ENCODE results near the gene PDE4A. TPM values are rescaled to one million over a fixed set of nuclear protein-coding genes. Genes with fewer than 3 reads are reported as not detected.

Gene PDE4A
- total and polyA plus RNA-seq, 7 experiments from 2014 or later: 0.47 to 51.8 (median 2.0) TPM

DNA sequence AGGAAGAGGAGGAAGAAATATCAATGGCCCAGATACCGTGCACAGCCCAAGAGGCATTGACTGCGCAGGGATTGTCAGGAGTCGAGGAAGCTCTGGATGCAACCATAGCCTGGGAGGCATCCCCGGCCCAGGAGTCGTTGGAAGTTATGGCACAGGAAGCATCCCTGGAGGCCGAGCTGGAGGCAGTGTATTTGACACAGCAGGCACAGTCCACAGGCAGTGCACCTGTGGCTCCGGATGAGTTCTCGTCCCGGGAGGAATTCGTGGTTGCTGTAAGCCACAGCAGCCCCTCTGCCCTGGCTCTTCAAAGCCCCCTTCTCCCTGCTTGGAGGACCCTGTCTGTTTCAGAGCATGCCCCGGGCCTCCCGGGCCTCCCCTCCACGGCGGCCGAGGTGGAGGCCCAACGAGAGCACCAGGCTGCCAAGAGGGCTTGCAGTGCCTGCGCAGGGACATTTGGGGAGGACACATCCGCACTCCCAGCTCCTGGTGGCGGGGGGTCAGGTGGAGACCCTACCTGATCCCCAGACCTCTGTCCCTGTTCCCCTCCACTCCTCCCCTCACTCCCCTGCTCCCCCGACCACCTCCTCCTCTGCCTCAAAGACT, 46.9 kb downstream of the PDE4A start:
- H3K4me1 Mint-ChIP-seq: peaks cover 0 to 5% (median 1%) of the 10 kb centered on the region in 7 donors
- H3K9me3 Mint-ChIP-seq: no peaks in the 10 kb centered on the region
- ChIA-PET CTCF (no interaction called here), POLR2A (interaction anchor here (0.6 kb wide), 1 partner anchor 13 kb away, joined by 3 read pairs; no protein-coding TSS in a partner anchor)
- Histone ChIP-seq H3K9me3 (ENCODE audit: control insufficient read depth in 2 of 3, low read length in 3 of 3) (no peaks in the 10 kb centered on the region), H3K4me3 (ENCODE audit: low read length) (no peak overlapping the region), H3K27me3 (ENCODE audit: control insufficient read depth in 2 of 2, insufficient read depth in 2 of 2, low read length in 2 of 2) (no peaks in the 10 kb centered on the region), H3K4me1 (ENCODE audit: control insufficient read depth in 2 of 2, insufficient read depth in 2 of 2, low read length in 2 of 2) (no peaks in the 10 kb centered on the region), H3K27ac (ENCODE audit: low read depth, low read length) (no peak overlapping the region), H3K36me3 (ENCODE audit: control insufficient read depth in 2 of 3, insufficient read depth in 3 of 3, low read length in 3 of 3) (no peaks in the 10 kb centered on the region)
- peaks cover 0 to 7% (median 0%) of the 10 kb centered on the region in 5 donors for H3K27me3 Mint-ChIP-seq
- ATAC-seq (no peak), DNase-seq (no peak)
- intact Hi-C loops (cut with micrococcal nuclease): no loop called here
- no peak overlapping the region for H3K4me3 Mint-ChIP-seq
- no peak overlapping the region for H3K27ac Mint-ChIP-seq
- peaks cover 0 to 21% (median 0%) of the 10 kb centered on the region in 5 donors for H3K36me3 Mint-ChIP-seq

DNA sequence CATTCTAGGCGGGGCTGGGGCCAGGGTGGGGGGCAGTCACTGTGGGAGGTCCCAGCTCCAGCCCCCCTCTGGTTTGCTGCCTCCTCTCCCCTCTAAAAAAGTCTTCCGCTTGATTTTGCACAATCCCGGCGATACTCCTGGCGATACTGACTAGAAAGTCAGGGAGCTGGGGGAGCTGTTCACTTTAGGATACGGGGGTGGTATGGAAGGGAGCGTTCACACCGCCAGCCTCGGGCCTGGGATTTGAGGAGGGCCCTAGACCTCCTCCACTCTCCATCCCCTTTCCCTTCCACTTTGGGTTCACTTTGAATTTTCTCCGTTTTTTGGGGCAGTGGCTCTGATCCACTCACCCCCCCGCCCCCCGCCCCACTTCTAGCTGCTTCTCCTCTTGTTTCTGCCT, 47.8 kb downstream of the PDE4A start:
- H3K27me3 Mint-ChIP-seq: peaks cover 0 to 7% (median 0%) of the 10 kb centered on the region in 5 donors
- no peaks in the 10 kb centered on the region for H3K9me3 Mint-ChIP-seq
- no peak for ATAC-seq
- intact Hi-C loops (cut with micrococcal nuclease): no loop called here
- ChIA-PET CTCF (no interaction called here), POLR2A (interaction anchor here (0.6 kb wide), 1 partner anchor 12 kb away, joined by 3 read pairs; no protein-coding TSS in a partner anchor)
- no peak overlapping the region for H3K4me3 Mint-ChIP-seq
- Histone ChIP-seq H3K4me3 (ENCODE audit: low read length) (no peak overlapping the region), H3K27me3 (ENCODE audit: control insufficient read depth in 2 of 2, insufficient read depth in 2 of 2, low read length in 2 of 2) (no peaks in the 10 kb centered on the region), H3K4me1 (ENCODE audit: control insufficient read depth in 2 of 2, insufficient read depth in 2 of 2, low read length in 2 of 2) (no peaks in the 10 kb centered on the region), H3K9me3 (ENCODE audit: control insufficient read depth in 2 of 3, low read length in 3 of 3) (no peaks in the 10 kb centered on the region), H3K36me3 (ENCODE audit: control insufficient read depth in 2 of 3, insufficient read depth in 3 of 3, low read length in 3 of 3) (no peaks in the 10 kb centered on the region), H3K27ac (ENCODE audit: low read depth, low read length) (no peak overlapping the region)
- no peak for DNase-seq
- peaks cover 0 to 3% (median 0%) of the 10 kb centered on the region in 7 donors for H3K4me1 Mint-ChIP-seq
- peaks cover 0 to 16% (median 0%) of the 10 kb centered on the region in 5 donors for H3K36me3 Mint-ChIP-seq
- H3K27ac Mint-ChIP-seq: no peak overlapping the region

DNA sequence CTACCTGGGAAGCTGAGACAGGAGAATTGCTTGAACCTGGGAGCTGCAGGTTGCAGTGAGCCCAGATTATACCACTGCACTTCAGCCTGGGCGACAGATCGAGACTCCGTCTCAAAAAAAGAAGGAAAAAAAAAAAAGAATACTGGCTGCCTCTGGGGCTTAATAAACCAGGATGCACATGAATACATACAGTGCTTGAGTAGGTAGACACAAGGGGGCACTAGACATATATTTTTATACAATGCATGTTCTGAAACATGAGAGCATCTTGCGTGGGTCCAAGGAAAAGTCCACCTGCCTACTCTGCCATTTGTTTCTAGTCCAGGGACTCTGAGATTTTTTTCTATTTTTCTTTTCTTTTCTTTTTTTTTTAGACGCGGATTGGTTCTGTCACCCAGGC, 51.6 kb downstream of the PDE4A start:
- ChIA-PET POLR2A (no interaction called here), CTCF (no interaction called here)
- intact Hi-C loops (cut with micrococcal nuclease): loop anchor here in 1 of 2 donors (10.0 kb wide), 1 partner anchor 223 kb away; no protein-coding TSS in a partner anchor
- Mint-ChIP-seq H3K36me3 (peaks cover 0 to 3% (median 0%) of the 10 kb centered on the region in 5 donors), H3K4me3 (no peak overlapping the region), H3K4me1 (peaks cover 0 to 10% (median 2%) of the 10 kb centered on the region in 7 donors), H3K9me3 (peaks cover 0 to 2% (median 0%) of the 10 kb centered on the region in 11 donors), H3K27me3 (peaks cover 0 to 7% (median 0%) of the 10 kb centered on the region in 5 donors), H3K27ac (no peak overlapping the region)
- peak; percentile 62 for ATAC-seq
- DNase-seq: peak in 3 of 9 donors; percentile 18 to 28 (median 25)
- Histone ChIP-seq H3K9me3 (ENCODE audit: control insufficient read depth in 2 of 3, low read length in 3 of 3) (no peaks in the 10 kb centered on the region), H3K27me3 (ENCODE audit: control insufficient read depth in 2 of 2, insufficient read depth in 2 of 2, low read length in 2 of 2) (no peaks in the 10 kb centered on the region), H3K4me3 (ENCODE audit: low read length) (no peak overlapping the region), H3K36me3 (ENCODE audit: control insufficient read depth in 2 of 3, insufficient read depth in 3 of 3, low read length in 3 of 3) (no peaks in the 10 kb centered on the region), H3K27ac (ENCODE audit: low read depth, low read length) (no peak overlapping the region), H3K4me1 (ENCODE audit: control insufficient read depth in 2 of 2, insufficient read depth in 2 of 2, low read length in 2 of 2) (no peaks in the 10 kb centered on the region)

DNA sequence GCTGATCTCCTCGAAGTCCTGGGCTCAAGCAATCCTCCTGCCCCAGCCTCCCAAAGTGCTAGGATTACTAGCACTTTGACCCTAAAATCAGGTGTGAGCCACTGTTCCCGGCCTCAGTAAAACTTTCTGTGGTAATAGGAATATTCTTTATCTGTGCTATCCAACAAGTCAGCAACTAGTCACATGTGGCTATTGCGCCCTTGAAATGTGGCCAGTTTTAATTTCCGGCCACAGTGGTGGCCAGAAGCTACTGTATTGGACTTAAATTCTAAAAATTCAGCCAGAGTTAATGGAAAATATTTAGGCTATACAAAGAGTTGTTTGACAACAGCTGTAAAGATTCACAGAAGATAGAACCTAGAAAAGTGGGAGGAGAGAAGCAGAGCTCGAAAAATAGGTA, 52.9 kb downstream of the PDE4A start:
- intact Hi-C loops (cut with micrococcal nuclease): loop anchor here in 1 of 2 donors (10.0 kb wide), 1 partner anchor 222 kb away; no protein-coding TSS in a partner anchor
- peaks cover 0 to 2% (median 0%) of the 10 kb centered on the region in 11 donors for H3K9me3 Mint-ChIP-seq
- CTCF ChIA-PET: no interaction called here
- Histone ChIP-seq H3K4me1 (ENCODE audit: control insufficient read depth in 2 of 2, insufficient read depth in 2 of 2, low read length in 2 of 2) (peaks cover 0 to under 1% of the 10 kb centered on the region in 2 donors), H3K4me3 (ENCODE audit: low read length) (no peak overlapping the region), H3K9me3 (ENCODE audit: control insufficient read depth in 2 of 3, low read length in 3 of 3) (no peaks in the 10 kb centered on the region), H3K36me3 (ENCODE audit: control insufficient read depth in 2 of 3, insufficient read depth in 3 of 3, low read length in 3 of 3) (no peaks in the 10 kb centered on the region), H3K27ac (ENCODE audit: low read depth, low read length) (no peak overlapping the region), H3K27me3 (ENCODE audit: control insufficient read depth in 2 of 2, insufficient read depth in 2 of 2, low read length in 2 of 2) (no peaks in the 10 kb centered on the region)
- no peak for ATAC-seq
- no peak overlapping the region for H3K27ac Mint-ChIP-seq
- POLR2A ChIA-PET: no interaction called here
- no peak overlapping the region for H3K4me3 Mint-ChIP-seq
- H3K27me3 Mint-ChIP-seq: peaks cover 0 to 7% (median 0%) of the 10 kb centered on the region in 5 donors
- H3K36me3 Mint-ChIP-seq: peaks cover 0 to 2% (median 0%) of the 10 kb centered on the region in 5 donors
- no peak for DNase-seq
- H3K4me1 Mint-ChIP-seq: peaks cover 0 to 15% (median 2%) of the 10 kb centered on the region in 7 donors

DNA sequence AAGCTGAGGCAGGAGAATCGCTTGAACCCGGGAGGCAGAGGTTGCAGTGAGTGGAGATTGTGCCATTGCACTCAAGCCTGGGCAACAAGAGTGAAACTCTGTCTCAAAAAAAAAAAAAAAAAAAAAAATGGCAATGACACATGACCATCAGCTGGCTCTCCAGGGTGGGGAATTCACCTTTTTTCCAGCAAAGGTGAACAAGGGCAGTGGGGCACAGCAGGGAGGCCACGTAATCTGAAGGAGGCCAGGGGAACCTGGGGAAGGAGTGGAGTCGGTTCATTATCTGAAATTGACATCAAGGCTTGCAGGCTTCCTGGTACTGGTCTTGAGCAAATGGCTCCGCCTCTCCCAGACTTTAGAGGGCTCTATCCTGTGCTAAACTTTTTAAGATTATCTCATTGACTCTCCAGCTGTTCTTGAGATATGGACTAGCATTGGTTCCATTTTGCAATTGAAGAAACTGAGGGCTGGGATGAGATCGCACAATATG, 54.7 kb downstream of the PDE4A start:
- H3K36me3 Mint-ChIP-seq: no peaks in the 10 kb centered on the region
- no peak overlapping the region for H3K27ac Mint-ChIP-seq
- peaks cover 0 to 2% (median 0%) of the 10 kb centered on the region in 11 donors for H3K9me3 Mint-ChIP-seq
- POLR2A ChIA-PET: interaction anchor here (0.7 kb wide), 1 partner anchor 9 kb away, joined by 4 read pairs; no protein-coding TSS in a partner anchor
- Histone ChIP-seq H3K27ac (ENCODE audit: low read depth, low read length) (no peak overlapping the region), H3K9me3 (ENCODE audit: control insufficient read depth in 2 of 3, low read length in 3 of 3) (no peaks in the 10 kb centered on the region), H3K27me3 (ENCODE audit: control insufficient read depth in 2 of 2, insufficient read depth in 2 of 2, low read length in 2 of 2) (no peaks in the 10 kb centered on the region), H3K4me1 (ENCODE audit: control insufficient read depth in 2 of 2, insufficient read depth in 2 of 2, low read length in 2 of 2) (peaks cover 7 to 11% of the 10 kb centered on the region in 2 donors), H3K4me3 (ENCODE audit: low read length) (no peak overlapping the region), H3K36me3 (ENCODE audit: control insufficient read depth in 2 of 3, insufficient read depth in 3 of 3, low read length in 3 of 3) (no peaks in the 10 kb centered on the region)
- CTCF ChIA-PET: no interaction called here
- intact Hi-C loops (cut with micrococcal nuclease): loop anchor here (5.0 to 10.0 kb wide), 3 partner anchors 43 to 220 kb away; partner anchors contain the start of genes ICAM4 (in 1 of the 2) and ICAM5 (in 1 of the 2)
- DNase-seq: no peak
- no peaks in the 10 kb centered on the region for H3K27me3 Mint-ChIP-seq
- H3K4me3 Mint-ChIP-seq: no peak overlapping the region
- peaks cover 7 to 30% (median 15%) of the 10 kb centered on the region in 7 donors for H3K4me1 Mint-ChIP-seq
- ATAC-seq: no peak

DNA sequence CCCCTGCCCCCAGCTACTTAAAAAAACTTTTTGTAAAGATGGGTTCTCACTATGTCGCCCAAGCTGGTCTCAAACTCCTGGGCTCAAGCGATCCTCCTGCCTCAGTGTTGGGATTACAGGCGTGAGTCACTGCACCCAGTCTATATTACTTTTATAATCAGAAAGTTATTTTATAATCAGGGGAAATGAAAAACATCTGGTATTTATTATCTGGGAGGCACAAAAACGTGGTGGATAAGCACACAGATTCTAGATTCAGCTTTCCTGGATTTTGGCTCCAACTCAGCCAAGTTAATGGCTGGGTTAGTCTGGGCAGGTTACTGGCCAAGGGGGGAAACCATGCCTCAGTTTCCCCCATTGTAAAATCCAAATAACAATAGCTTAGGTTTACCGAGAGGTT, 58.1 kb downstream of the PDE4A start:
- no peak for DNase-seq
- Histone ChIP-seq H3K9me3 (ENCODE audit: control insufficient read depth in 2 of 3, low read length in 3 of 3) (no peaks in the 10 kb centered on the region), H3K4me1 (ENCODE audit: control insufficient read depth in 2 of 2, insufficient read depth in 2 of 2, low read length in 2 of 2) (peaks cover 7 to 11% of the 10 kb centered on the region in 2 donors), H3K27ac (ENCODE audit: low read depth, low read length) (peak overlapping the region; percentile 48), H3K4me3 (ENCODE audit: low read length) (peak overlapping the region; percentile 58), H3K36me3 (ENCODE audit: control insufficient read depth in 2 of 3, insufficient read depth in 3 of 3, low read length in 3 of 3) (no peaks in the 10 kb centered on the region), H3K27me3 (ENCODE audit: control insufficient read depth in 2 of 2, insufficient read depth in 2 of 2, low read length in 2 of 2) (no peaks in the 10 kb centered on the region)
- Mint-ChIP-seq H3K36me3 (no peaks in the 10 kb centered on the region), H3K4me1 (peaks cover 7 to 30% (median 15%) of the 10 kb centered on the region in 7 donors), H3K4me3 (peak overlapping the region in 9 of 10 donors; percentile 5 to 76 (median 65)), H3K27ac (peak overlapping the region in 1 of 9 donors; percentile 67), H3K9me3 (no peaks in the 10 kb centered on the region), H3K27me3 (no peaks in the 10 kb centered on the region)
- no peak for ATAC-seq
- ChIA-PET CTCF (interaction anchor here (0.6 to 1.0 kb wide), 2 partner anchors 11 to 32 kb away, joined by 3 to 4 read pairs; no protein-coding TSS in a partner anchor), POLR2A (interaction anchor here (0.7 kb wide), 1 partner anchor 133 kb away, joined by 3 read pairs; no protein-coding TSS in a partner anchor)
- intact Hi-C loops (cut with micrococcal nuclease): loop anchor here (5.0 to 10.0 kb wide), 3 partner anchors 46 to 216 kb away; partner anchors contain the start of genes ICAM4 (in 1 of the 2) and ICAM5 (in 1 of the 2)
